Ishikawa (cell line): Measurements from ENCODE around the gene IFI35.

ENCODE experiments used
- EGR1 ChIP-seq: IDR thresholded peaks from 2 replicates; pipeline ENCODE4 v1.6.1; 2012
- EP300 ChIP-seq: IDR thresholded peaks from 2 replicates; pipeline ENCODE4 v1.6.1; 2012; ENCODE audit warnings: borderline replicate concordance
- RAD21 ChIP-seq: IDR thresholded peaks from 2 replicates; pipeline ENCODE4 v1.6.1; 2012; ENCODE audit warnings: low read depth
- REST ChIP-seq: IDR thresholded peaks from 2 replicates; pipeline ENCODE4 v1.6.1; 2012; ENCODE audit warnings: low read depth, mild to moderate bottlenecking
- YY1 ChIP-seq: IDR thresholded peaks from 2 replicates; pipeline ENCODE4 v1.6.1; 2012; ENCODE audit warnings: low read depth

- no peak for TF ChIP-seq EGR1
- TF ChIP-seq EP300, result no peak
- no peak for TF ChIP-seq REST
- TF ChIP-seq RAD21, result no peak
- no peak for TF ChIP-seq YY1
These were observed 9.0 kb downstream of the IFI35 start for GRCh38 chr17:43015579-43015978.
